ENCODE measurements around the gene PODXL2.

DNA sequence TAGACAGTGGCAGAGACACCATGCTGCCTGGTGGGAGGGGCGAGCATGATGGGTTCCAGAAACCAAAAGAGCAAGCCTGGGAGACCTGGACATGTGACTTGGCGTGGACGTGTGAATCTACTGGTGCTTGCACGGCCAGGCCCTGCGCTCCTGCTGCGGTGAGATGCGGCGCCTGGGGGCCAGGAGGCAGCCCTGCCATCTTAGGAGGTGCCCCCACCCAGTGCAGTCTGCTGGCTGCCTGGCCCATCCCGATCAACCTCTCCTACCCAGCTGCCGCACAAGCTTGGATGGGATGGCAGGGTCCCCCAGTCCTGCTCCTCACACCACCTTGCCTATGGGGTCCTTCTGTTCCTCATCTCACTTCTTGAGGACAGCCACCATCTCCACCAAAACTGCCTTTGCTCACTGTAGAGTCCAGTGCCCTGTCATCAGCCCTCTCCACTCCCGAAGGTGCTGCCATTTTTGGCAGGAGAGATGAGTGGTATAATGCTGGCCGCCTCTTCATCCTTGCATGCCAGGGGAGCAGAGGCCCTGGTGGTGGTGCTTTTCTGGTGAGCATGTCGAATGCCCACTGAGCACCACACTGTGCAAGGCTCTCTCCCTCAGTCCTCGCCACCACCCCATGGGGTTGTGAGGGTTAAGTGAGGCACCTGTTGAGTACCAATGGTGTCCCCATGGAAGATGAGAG is 40.7 kb downstream of the PODXL2 start:
- TF ChIP-seq, protein P1, sequence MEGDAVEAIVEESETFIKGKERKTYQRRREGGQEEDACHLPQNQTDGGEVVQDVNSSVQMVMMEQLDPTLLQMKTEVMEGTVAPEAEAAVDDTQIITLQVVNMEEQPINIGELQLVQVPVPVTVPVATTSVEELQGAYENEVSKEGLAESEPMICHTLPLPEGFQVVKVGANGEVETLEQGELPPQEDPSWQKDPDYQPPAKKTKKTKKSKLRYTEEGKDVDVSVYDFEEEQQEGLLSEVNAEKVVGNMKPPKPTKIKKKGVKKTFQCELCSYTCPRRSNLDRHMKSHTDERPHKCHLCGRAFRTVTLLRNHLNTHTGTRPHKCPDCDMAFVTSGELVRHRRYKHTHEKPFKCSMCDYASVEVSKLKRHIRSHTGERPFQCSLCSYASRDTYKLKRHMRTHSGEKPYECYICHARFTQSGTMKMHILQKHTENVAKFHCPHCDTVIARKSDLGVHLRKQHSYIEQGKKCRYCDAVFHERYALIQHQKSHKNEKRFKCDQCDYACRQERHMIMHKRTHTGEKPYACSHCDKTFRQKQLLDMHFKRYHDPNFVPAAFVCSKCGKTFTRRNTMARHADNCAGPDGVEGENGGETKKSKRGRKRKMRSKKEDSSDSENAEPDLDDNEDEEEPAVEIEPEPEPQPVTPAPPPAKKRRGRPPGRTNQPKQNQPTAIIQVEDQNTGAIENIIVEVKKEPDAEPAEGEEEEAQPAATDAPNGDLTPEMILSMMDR (IDR thresholded peaks at IDR 0.05) = no peak
- no peak for TF ChIP-seq POLR2A (IDR thresholded peaks at IDR 0.05)
